Stomach (tissue), 9 donors: Measurements from ENCODE around the gene WDTC1. TPM values are rescaled to one million over a fixed set of nuclear protein-coding genes. Genes with fewer than 3 reads are reported as not detected.

ENCODE experiments used
- DNase-seq, 2 donors: peaks; one replicate each; pipeline versions ENCODE4 v3.0.0 to v3.0.0-alpha.2; 2013 to 2019
- H3K27ac ChIP-seq, 5 donors: fragments of 200-600 bp in 4 of 5; sonication (generic) in 4 of 5; one replicate each; pipeline ENCODE4 v1.5.1; 2013 to 2019; ENCODE audit warnings: mild to moderate bottlenecking in 1 of 5, moderate library complexity in 1 of 5
- H3K27me3 ChIP-seq, 3 donors: fragments of 200-600 bp; sonication (generic); one replicate each; pipeline ENCODE4 v1.5.1; 2017 to 2019; ENCODE audit warnings: mixed run types in 1 of 3
- H3K36me3 ChIP-seq, 4 donors: fragments of 200-600 bp; sonication (generic); 1 replicate in 3 of 4; 2 replicates in 1 of 4; pipeline ENCODE4 v1.5.1; 2016 to 2019
- H3K4me1 ChIP-seq, 4 donors: fragments of 200-600 bp; sonication (generic); one replicate each; pipeline ENCODE4 v1.5.1; 2016 to 2019
- H3K4me3 ChIP-seq, 4 donors: fragments of 200-600 bp; sonication (generic) in 3 of 4; one replicate each; pipeline ENCODE4 v1.5.1; 2016 to 2019; ENCODE audit warnings: mild to moderate bottlenecking in 1 of 4
- H3K9me3 ChIP-seq, 4 donors: fragments of 200-600 bp; sonication (generic); one replicate each; pipeline ENCODE4 v1.5.1; 2016 to 2019
- CTCF ChIP-seq, 7 experiments: fragments of 450-650 bp in 4 of 7; fragments of 200-600 bp in 3 of 7; sonication (generic) in 3 of 7; IDR thresholded peaks; one replicate each; pipeline ENCODE4 v1.5.1; 2016 to 2019; ENCODE audit warnings: antibody characterized with exemption in 7 of 7, control low read depth in 2 of 7, mild to moderate bottlenecking in 1 of 7
- EP300 ChIP-seq: sonication (generic); formaldehyde crosslinking; IDR thresholded peaks from one replicate; pipeline ENCODE4 v1.6.1; 2017; ENCODE audit warnings: antibody characterized with exemption
- POLR2A ChIP-seq, 4 donors: fragments of 450-650 bp; IDR thresholded peaks; one replicate each; pipeline ENCODE4 v1.6.1; 2016; ENCODE audit warnings: antibody characterized with exemption in 4 of 4, control low read depth in 2 of 4, mild to moderate bottlenecking in 1 of 4, moderate library complexity in 1 of 4
- POLR2AphosphoS5 ChIP-seq, 3 donors: sonication (generic); formaldehyde crosslinking; IDR thresholded peaks; one replicate each; pipeline ENCODE4 v1.6.1; 2016; ENCODE audit warnings: antibody characterized with exemption in 3 of 3
- WGBS, 5 donors: extraction: QIAGEN DNeasy Blood & Tissue Kit in 3 of 5; methylation state at CpG; one replicate each; pipeline versions ENCODE4 v1.1.5 to v1.1.7; 2013 to 2018; 5-methylcytosine and 5-hydroxymethylcytosine counted together
- intact Hi-C: fragments of 100-400 bp; cut with DNase I; formaldehyde crosslinking; loops from one replicate; pipeline ENCODE4 v1.15.1; 2023; ENCODE audit warnings: low total_unique reads
- polyA plus RNA-seq, 3 donors: library from polyadenylated mRNA; stranded (reverse); fragments of 200-250 nt; gene quantifications; one replicate each; pipeline ENCODE4 v1.2.3, GENCODE V29; 2013
- total RNA-seq, 5 donors: library from RNA; depleted of rRNA; stranded (reverse); fragments of >200 nt; gene quantifications; one replicate each; pipeline versions ENCODE4 v1.1.0 to v1.2.3, GENCODE V29; 2014 to 2016
- donor health status: healthy with polysubstance abuse.
- donor health status: Bipolar disorder and iron deficiency.
- donor health status: healthy.

WDTC1 gene
- total and polyA plus RNA-seq, 8 donors: 7.8 to 51.9 (median 23.1) TPM

GRCh38 chr1:27233667-27234048, 774 bp upstream of the WDTC1 start:
- Histone ChIP-seq H3K9me3 (no peaks in the 10 kb centered on the region), H3K27ac (peak overlapping the region in 4 of 5 donors; percentile 86 to 88 (median 86)), H3K4me1 (peaks cover 20 to 34% (median 26%) of the 10 kb centered on the region in 4 donors), H3K4me3 (peak overlapping the region; percentile 73 to 99 (median 96)), H3K27me3 (no peaks in the 10 kb centered on the region), H3K36me3 (no peaks in the 10 kb centered on the region)
- 59 to 62% (median 60%) methylated on average over 9 of the region's 9 CpGs for WGBS, 5 donors
- DNase-seq: no peak
- TF ChIP-seq CTCF (IDR thresholded peaks at IDR 0.05) (no peak), POLR2A (IDR thresholded peaks at IDR 0.05) (no peak), POLR2AphosphoS5 (IDR thresholded peaks at IDR 0.05) (no peak), EP300 (no peak)
- intact Hi-C loops: no loop called here

DNA sequence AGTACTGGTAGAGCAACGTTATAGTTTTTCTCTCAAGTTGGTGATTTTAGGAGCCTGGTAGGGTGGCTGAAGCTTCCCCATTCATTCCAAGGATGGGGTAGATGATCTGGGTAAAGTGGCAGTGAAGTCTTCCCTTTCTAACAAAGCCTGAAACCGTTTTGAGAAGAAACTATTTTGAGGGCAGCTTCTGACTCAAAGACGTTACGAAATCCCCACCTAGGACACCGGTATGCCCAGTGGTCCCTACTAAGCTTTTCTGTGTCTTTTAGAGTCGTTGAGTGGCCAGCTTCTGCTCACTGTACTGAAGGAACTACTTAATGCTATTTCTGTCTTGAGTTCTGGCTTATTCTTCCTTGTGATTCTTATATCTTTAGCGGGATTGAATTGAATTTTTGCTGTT, 1.4 kb downstream of the WDTC1 start:
- peak overlapping the region; percentile 16 to 88 (median 86) for H3K27ac ChIP-seq
- intact Hi-C loops: no loop called here
- H3K27me3 ChIP-seq: no peaks in the 10 kb centered on the region
- peak overlapping the region; percentile 73 to 99 (median 96) for H3K4me3 ChIP-seq
- no peak for DNase-seq
- no peaks in the 10 kb centered on the region for H3K36me3 ChIP-seq
- H3K9me3 ChIP-seq: no peaks in the 10 kb centered on the region
- WGBS, 5 donors: 24 to 43% (median 40%) methylated on average over 7 of the region's 7 CpGs
- TF ChIP-seq EP300: no peak
- TF ChIP-seq POLR2A (IDR thresholded peaks at IDR 0.05): no peak
- no peak for TF ChIP-seq POLR2AphosphoS5 (IDR thresholded peaks at IDR 0.05)
- no peak for TF ChIP-seq CTCF (IDR thresholded peaks at IDR 0.05)
- H3K4me1 ChIP-seq: peaks cover 20 to 38% (median 26%) of the 10 kb centered on the region in 4 donors

DNA sequence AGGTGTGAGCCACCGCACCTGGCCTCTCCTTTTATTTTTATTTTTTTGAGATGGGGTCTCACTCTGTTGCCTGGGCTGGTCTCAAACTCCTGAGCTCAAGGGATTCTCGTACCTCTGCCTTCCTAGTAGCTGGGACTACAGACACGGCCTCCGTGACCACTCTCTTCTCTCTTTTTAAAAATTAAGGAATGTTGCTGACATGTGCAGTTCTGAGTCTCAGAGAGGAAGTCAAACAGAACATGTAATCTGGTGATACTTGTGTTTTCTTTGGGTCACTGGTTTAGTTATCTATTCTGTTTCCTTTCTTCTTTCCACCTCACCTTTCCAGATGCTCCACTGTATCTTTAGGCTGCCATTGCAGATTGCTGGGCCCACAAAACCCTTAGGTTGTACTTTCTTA, 2.7 kb downstream of the WDTC1 start:
- Histone ChIP-seq H3K4me1 (peaks cover 20 to 44% (median 26%) of the 10 kb centered on the region in 4 donors), H3K27ac (no peak overlapping the region), H3K36me3 (no peaks in the 10 kb centered on the region), H3K4me3 (no peak overlapping the region), H3K27me3 (no peaks in the 10 kb centered on the region), H3K9me3 (no peaks in the 10 kb centered on the region)
- WGBS, 5 donors: 78 to 95% (median 91%) methylated on average over 4 of the region's 4 CpGs
- intact Hi-C loops: no loop called here
- no peak for TF ChIP-seq POLR2AphosphoS5 (IDR thresholded peaks at IDR 0.05)
- TF ChIP-seq EP300: no peak
- TF ChIP-seq POLR2A (IDR thresholded peaks at IDR 0.05): no peak
- no peak for TF ChIP-seq CTCF (IDR thresholded peaks at IDR 0.05)
- DNase-seq: no peak

DNA sequence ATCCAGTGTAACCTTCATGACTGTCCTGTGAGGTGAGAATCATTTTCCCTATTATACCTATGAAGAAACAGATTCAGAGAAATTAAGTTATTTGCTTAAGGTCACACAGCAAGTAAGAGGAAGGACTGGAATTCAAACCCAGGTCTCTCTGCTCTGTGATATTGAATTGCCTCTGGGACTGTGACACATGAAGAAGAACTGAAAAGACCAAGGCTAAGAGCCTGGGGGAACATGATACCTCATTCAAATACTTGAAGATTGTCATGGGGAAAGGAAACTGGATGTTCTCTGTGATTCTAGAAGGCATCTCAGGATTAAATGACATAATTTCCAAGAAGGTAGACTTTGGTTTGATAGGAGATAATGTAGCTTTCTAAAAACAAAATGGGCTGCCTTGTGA, 3.6 kb downstream of the WDTC1 start:
- TF ChIP-seq POLR2AphosphoS5 (IDR thresholded peaks at IDR 0.05) (no peak), EP300 (no peak), CTCF (IDR thresholded peaks at IDR 0.05) (no peak), POLR2A (IDR thresholded peaks at IDR 0.05) (no peak)
- Histone ChIP-seq H3K27ac (no peak overlapping the region), H3K36me3 (no peaks in the 10 kb centered on the region), H3K4me1 (peaks cover 20 to 44% (median 26%) of the 10 kb centered on the region in 4 donors), H3K9me3 (no peaks in the 10 kb centered on the region), H3K27me3 (no peaks in the 10 kb centered on the region), H3K4me3 (no peak overlapping the region)
- intact Hi-C loops: no loop called here
- no peak for DNase-seq
